ENCODE measurements around the gene HYAL4.

The HYAL4 gene

DNA sequence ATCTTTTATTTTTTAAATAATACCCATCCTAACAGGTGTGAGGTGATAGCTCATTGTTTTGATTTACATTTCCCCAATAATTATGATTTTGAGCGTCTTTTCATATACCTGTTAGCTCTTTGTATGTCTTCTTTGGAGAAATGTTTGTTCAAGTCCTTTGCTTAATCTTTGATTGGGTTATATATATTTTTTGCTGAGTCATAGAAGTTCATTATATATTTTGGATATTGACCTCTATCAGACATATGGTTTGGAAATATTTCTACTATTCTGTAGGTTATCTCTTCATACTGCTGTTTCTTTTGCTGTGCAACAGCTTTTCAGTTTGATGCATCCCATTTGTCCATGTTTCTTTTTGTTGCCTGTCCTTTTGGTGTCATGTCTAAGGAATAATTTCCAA is 23.6 kb upstream of the HYAL4 start:
- H3K27ac ChIP-seq (ENCODE audit: low read depth, low read length), result no peak overlapping the region
- no peak overlapping the region for H2AFZ ChIP-seq (ENCODE audit: low read depth, low read length, severe bottlenecking)
- H3K9ac ChIP-seq (ENCODE audit: low read length), result no peak overlapping the region

DNA sequence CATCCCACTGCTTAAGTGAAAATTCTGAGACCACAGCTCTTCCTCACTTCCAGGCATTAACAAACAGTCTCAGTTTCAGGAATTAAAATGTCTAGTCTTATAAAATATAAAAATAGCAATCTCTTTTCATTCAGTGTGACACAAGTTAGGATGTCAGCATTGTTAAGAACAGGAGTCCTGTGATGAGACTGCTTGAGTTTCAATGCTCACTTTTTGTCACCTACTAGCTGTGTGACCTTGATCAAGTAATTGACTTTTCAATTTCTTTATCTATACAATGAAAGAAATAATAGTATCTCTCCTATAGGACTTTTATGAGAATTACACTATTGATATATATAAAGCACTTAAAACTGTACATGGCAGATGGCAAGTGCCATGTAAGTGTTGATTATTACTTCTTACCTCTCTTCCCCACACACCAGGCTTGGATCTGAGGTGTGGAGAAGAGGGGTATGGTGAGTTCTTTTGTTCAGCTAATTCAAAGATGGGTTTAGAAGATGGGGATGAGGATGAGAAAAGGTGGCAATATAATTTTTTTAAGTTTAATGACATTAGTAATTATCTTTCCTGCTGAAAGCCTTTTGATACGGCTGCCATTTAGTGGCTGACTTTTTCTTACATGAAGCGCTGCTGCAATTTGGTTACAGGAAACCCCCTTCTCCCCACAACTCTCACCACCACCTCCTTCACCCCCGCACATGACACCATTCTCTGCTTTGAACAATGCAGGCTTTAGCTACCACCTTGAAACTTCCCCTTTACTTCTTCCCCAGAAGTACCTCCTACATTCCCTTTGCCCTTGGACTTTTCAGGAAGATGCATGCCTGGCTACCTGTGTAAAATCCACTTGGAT is 20.8 kb upstream of the HYAL4 start:
- H3K79me2 ChIP-seq (ENCODE audit: insufficient read depth, low read length), result no peaks in the 10 kb centered on the region
- no peaks in the 10 kb centered on the region for H4K20me1 ChIP-seq (ENCODE audit: low read depth, low read length)
- H3F3A ChIP-seq (ENCODE audit: insufficient read depth), result no peaks in the 10 kb centered on the region
- no peaks in the 10 kb centered on the region for H3K9me2 ChIP-seq (replicated peaks; ENCODE audit: insufficient read depth, low read length)
- no peak overlapping the region for H3K9ac ChIP-seq (ENCODE audit: low read length)
- H3K27me3 ChIP-seq (ENCODE audit: low read length), result no peaks in the 10 kb centered on the region
- H3K36me3 ChIP-seq (ENCODE audit: low read length), result no peaks in the 10 kb centered on the region
- H3K4me2 ChIP-seq (ENCODE audit: low read depth, low read length, poor library complexity, severe bottlenecking), result no peak overlapping the region
- H3K9me3 ChIP-seq (ENCODE audit: insufficient read depth, low read length), result no peaks in the 10 kb centered on the region
- H3K27ac ChIP-seq (ENCODE audit: low read depth, low read length), result no peak overlapping the region
- H2AFZ ChIP-seq (ENCODE audit: low read depth, low read length, severe bottlenecking), result no peak overlapping the region
- TF ChIP-seq EZH2phosphoT487 (conservative IDR thresholded peaks at IDR 0.05; ENCODE audit: low read length) (no peak), CTCF (IDR thresholded peaks at IDR 0.05; ENCODE audit: insufficient read depth, low read length, poor library complexity, severe bottlenecking) (no peak)
- no peak overlapping the region for H3K4me3 ChIP-seq (ENCODE audit: insufficient read depth, low read length, poor library complexity, severe bottlenecking)

More for the DNA sequence above, 23.6 kb upstream of the HYAL4 start:
- Histone ChIP-seq H3K9me3 (ENCODE audit: insufficient read depth, low read length) (no peaks in the 10 kb centered on the region), H3K9me2 (replicated peaks; ENCODE audit: insufficient read depth, low read length) (no peaks in the 10 kb centered on the region), H3K4me3 (ENCODE audit: insufficient read depth, low read length, poor library complexity, severe bottlenecking) (no peak overlapping the region), H4K20me1 (ENCODE audit: low read depth, low read length) (no peaks in the 10 kb centered on the region), H3K79me2 (ENCODE audit: insufficient read depth, low read length) (no peaks in the 10 kb centered on the region), H3K36me3 (ENCODE audit: low read length) (no peaks in the 10 kb centered on the region), H3K27me3 (ENCODE audit: low read length) (no peaks in the 10 kb centered on the region), H3F3A (ENCODE audit: insufficient read depth) (no peaks in the 10 kb centered on the region), H3K4me2 (ENCODE audit: low read depth, low read length, poor library complexity, severe bottlenecking) (no peak overlapping the region)
- TF ChIP-seq EZH2phosphoT487 (conservative IDR thresholded peaks at IDR 0.05; ENCODE audit: low read length), result no peak

DNA sequence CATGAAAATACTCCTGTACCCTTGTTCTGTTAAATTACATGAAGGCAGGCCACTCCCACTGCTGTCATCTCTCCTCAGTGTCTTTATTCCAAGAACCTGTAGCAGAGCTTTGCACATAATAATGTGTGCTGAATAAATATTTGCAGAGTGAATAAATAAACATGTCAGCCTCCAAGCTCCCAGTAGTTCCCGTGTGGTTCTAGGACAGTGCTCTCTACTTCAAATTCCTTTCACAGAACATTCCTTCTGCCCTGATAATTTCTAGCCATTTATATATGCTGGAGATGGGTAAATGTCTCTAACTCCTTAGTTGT is 20.3 kb upstream of the HYAL4 start:
- H3K4me3 ChIP-seq (ENCODE audit: insufficient read depth, low read length, poor library complexity, severe bottlenecking), result no peak overlapping the region
- H3K9ac ChIP-seq (ENCODE audit: low read length), result no peak overlapping the region
- no peaks in the 10 kb centered on the region for H3K27me3 ChIP-seq (ENCODE audit: low read length)
- no peaks in the 10 kb centered on the region for H3K9me3 ChIP-seq (ENCODE audit: insufficient read depth, low read length)
- no peak overlapping the region for H3K4me2 ChIP-seq (ENCODE audit: low read depth, low read length, poor library complexity, severe bottlenecking)
- no peak overlapping the region for H3K27ac ChIP-seq (ENCODE audit: low read depth, low read length)
- no peaks in the 10 kb centered on the region for H3K9me2 ChIP-seq (replicated peaks; ENCODE audit: insufficient read depth, low read length)
- H3K36me3 ChIP-seq (ENCODE audit: low read length), result no peaks in the 10 kb centered on the region
- no peak overlapping the region for H2AFZ ChIP-seq (ENCODE audit: low read depth, low read length, severe bottlenecking)
- H3K79me2 ChIP-seq (ENCODE audit: insufficient read depth, low read length), result no peaks in the 10 kb centered on the region
- H3F3A ChIP-seq (ENCODE audit: insufficient read depth), result no peaks in the 10 kb centered on the region
- TF ChIP-seq CTCF (IDR thresholded peaks at IDR 0.05; ENCODE audit: insufficient read depth, low read length, poor library complexity, severe bottlenecking) (no peak), EZH2phosphoT487 (conservative IDR thresholded peaks at IDR 0.05; ENCODE audit: low read length) (no peak)
- no peaks in the 10 kb centered on the region for H4K20me1 ChIP-seq (ENCODE audit: low read depth, low read length)

GRCh38 chr7:123828805-123829204 is 16.2 kb upstream of the HYAL4 start:
- Histone ChIP-seq H3K4me3 (ENCODE audit: insufficient read depth, low read length, poor library complexity, severe bottlenecking) (no peak overlapping the region), H3F3A (ENCODE audit: insufficient read depth) (no peaks in the 10 kb centered on the region), H3K9ac (ENCODE audit: low read length) (no peak overlapping the region), H3K9me3 (ENCODE audit: insufficient read depth, low read length) (no peaks in the 10 kb centered on the region), H3K79me2 (ENCODE audit: insufficient read depth, low read length) (no peaks in the 10 kb centered on the region), H2AFZ (ENCODE audit: low read depth, low read length, severe bottlenecking) (no peak overlapping the region), H3K4me2 (ENCODE audit: low read depth, low read length, poor library complexity, severe bottlenecking) (no peak overlapping the region), H3K9me2 (replicated peaks; ENCODE audit: insufficient read depth, low read length) (no peaks in the 10 kb centered on the region), H4K20me1 (ENCODE audit: low read depth, low read length) (no peaks in the 10 kb centered on the region), H3K36me3 (ENCODE audit: low read length) (no peaks in the 10 kb centered on the region), H3K27me3 (ENCODE audit: low read length) (no peaks in the 10 kb centered on the region), H3K27ac (ENCODE audit: low read depth, low read length) (no peak overlapping the region)
- TF ChIP-seq CTCF (IDR thresholded peaks at IDR 0.05; ENCODE audit: insufficient read depth, low read length, poor library complexity, severe bottlenecking) (no peak), EZH2phosphoT487 (conservative IDR thresholded peaks at IDR 0.05; ENCODE audit: low read length) (no peak)
